KMS-11 (cell line): Measurements from ENCODE around the gene OR56A1.

Experiments used
- H2AFZ ChIP-seq: fragments of 200-600 bp; sonication (generic); 2 replicates; pipeline ENCODE4 v1.6.1; 2016; ENCODE audit warnings: antibody characterized with exemption, mixed run types, low read depth
- H3K27ac ChIP-seq: fragments of 200-600 bp; sonication (generic); 2 replicates; pipeline ENCODE4 v1.6.1; 2016; ENCODE audit warnings: mild to moderate bottlenecking, mixed run types
- H3K27me3 ChIP-seq: fragments of 200-600 bp; sonication (generic); 2 replicates; pipeline ENCODE4 v1.6.1; 2017; ENCODE audit warnings: mild to moderate bottlenecking, low read depth, mixed run types, moderate library complexity; ENCODE audit not compliant: insufficient read depth
- H3K36me3 ChIP-seq: fragments of 200-600 bp; sonication (generic); 2 replicates; pipeline ENCODE4 v1.6.1; 2017; ENCODE audit warnings: mild to moderate bottlenecking, mixed run types; ENCODE audit not compliant: insufficient read depth
- H3K4me1 ChIP-seq: fragments of 200-600 bp; sonication (generic); 2 replicates; pipeline ENCODE4 v1.6.1; 2016; ENCODE audit warnings: mild to moderate bottlenecking, low read depth, mixed run types; ENCODE audit not compliant: poor library complexity, severe bottlenecking
- H3K4me2 ChIP-seq: fragments of 200-600 bp; sonication (generic); 2 replicates; pipeline ENCODE4 v1.7.0; 2016; ENCODE audit warnings: mild to moderate bottlenecking, mixed run types
- H3K4me3 ChIP-seq: fragments of 200-600 bp; sonication (generic); IDR thresholded peaks from 2 replicates; pipeline ENCODE4 v1.6.1; 2017; ENCODE audit warnings: low read depth, low read length, mixed read lengths; ENCODE audit not compliant: insufficient read depth
- H3K79me2 ChIP-seq: fragments of 200-600 bp; sonication (generic); 2 replicates; pipeline ENCODE4 v1.6.1; 2016; ENCODE audit warnings: low read depth, mixed run types; ENCODE audit not compliant: insufficient read depth
- H3K9ac ChIP-seq: fragments of 200-600 bp; sonication (generic); 2 replicates; pipeline ENCODE4 v1.6.1; 2016; ENCODE audit warnings: mild to moderate bottlenecking, mixed run types
- H4K20me1 ChIP-seq: fragments of 200-600 bp; sonication (generic); 2 replicates; pipeline ENCODE4 v1.6.1; 2016; ENCODE audit warnings: mild to moderate bottlenecking, mixed run types; ENCODE audit not compliant: insufficient read depth
- TF ChIP-seq, protein P1 (sequence below): fragments of 200-600 bp; sonication (generic); conservative IDR thresholded peaks from 2 replicates; pipeline ENCODE4 v1.6.1; 2017; ENCODE audit warnings: low read depth, mild to moderate bottlenecking, antibody characterized with exemption, low read length, moderate library complexity, mixed read lengths

OR56A1 gene

GRCh38 chr11:6013042-6013441 is 17.5 kb downstream of the OR56A1 start:
- H4K20me1 ChIP-seq = no peaks in the 10 kb centered on the region
- no peak overlapping the region for H2AFZ ChIP-seq
- no peaks in the 10 kb centered on the region for H3K27me3 ChIP-seq
- H3K36me3 ChIP-seq = no peaks in the 10 kb centered on the region
- H3K79me2 ChIP-seq = no peaks in the 10 kb centered on the region
- TF ChIP-seq, protein P1, sequence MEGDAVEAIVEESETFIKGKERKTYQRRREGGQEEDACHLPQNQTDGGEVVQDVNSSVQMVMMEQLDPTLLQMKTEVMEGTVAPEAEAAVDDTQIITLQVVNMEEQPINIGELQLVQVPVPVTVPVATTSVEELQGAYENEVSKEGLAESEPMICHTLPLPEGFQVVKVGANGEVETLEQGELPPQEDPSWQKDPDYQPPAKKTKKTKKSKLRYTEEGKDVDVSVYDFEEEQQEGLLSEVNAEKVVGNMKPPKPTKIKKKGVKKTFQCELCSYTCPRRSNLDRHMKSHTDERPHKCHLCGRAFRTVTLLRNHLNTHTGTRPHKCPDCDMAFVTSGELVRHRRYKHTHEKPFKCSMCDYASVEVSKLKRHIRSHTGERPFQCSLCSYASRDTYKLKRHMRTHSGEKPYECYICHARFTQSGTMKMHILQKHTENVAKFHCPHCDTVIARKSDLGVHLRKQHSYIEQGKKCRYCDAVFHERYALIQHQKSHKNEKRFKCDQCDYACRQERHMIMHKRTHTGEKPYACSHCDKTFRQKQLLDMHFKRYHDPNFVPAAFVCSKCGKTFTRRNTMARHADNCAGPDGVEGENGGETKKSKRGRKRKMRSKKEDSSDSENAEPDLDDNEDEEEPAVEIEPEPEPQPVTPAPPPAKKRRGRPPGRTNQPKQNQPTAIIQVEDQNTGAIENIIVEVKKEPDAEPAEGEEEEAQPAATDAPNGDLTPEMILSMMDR = no peak
- H3K27ac ChIP-seq = no peak overlapping the region
- no peak overlapping the region for H3K4me3 ChIP-seq
- no peaks in the 10 kb centered on the region for H3K4me1 ChIP-seq
- H3K4me2 ChIP-seq = no peak overlapping the region
- no peak overlapping the region for H3K9ac ChIP-seq

DNA sequence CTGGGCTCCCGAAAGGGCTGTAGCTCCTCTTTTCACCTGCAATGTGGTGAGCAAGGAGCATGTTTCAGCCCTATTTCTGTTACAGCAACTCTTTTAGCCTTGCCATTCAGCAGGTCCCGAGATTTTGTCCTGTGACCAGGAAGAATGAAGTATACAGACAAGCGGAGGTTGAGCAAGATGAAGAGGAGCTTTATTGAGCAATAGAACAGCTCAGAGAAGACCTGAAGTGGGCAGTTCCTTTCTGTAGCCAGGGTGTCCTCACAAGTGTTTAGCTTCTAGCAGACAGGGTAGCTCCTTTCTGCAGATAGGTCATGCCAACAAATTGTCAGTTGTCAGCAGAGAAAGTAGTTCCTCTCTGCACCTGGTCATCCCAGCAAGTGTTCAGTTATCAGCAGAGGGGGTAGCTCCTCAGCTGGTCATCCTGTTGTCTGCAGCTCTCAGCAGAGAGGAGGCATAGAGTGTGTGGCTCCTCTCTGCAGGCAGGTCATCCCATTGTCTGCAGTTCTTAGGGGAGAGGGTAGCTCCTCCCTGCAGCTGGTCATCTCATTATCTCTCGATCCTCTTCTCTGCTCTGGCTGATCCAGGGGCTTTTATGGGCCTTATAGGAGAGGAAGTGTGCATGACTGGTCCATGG is 18.4 kb downstream of the OR56A1 start:
- no peaks in the 10 kb centered on the region for H4K20me1 ChIP-seq
- H3K4me2 ChIP-seq = no peak overlapping the region
- H3K4me3 ChIP-seq = no peak overlapping the region
- no peaks in the 10 kb centered on the region for H3K27me3 ChIP-seq
- H3K9ac ChIP-seq = no peak overlapping the region
- no peaks in the 10 kb centered on the region for H3K36me3 ChIP-seq
- no peaks in the 10 kb centered on the region for H3K79me2 ChIP-seq
- no peak overlapping the region for H3K27ac ChIP-seq
- TF ChIP-seq, protein P1 = no peak
- H3K4me1 ChIP-seq = no peaks in the 10 kb centered on the region
- H2AFZ ChIP-seq = no peak overlapping the region

- H2AFZ ChIP-seq = no peak within 1 kb of the TSS
- H3K27me3 ChIP-seq = no peaks in the 10 kb centered on the region
- H3K79me2 ChIP-seq = no peaks in the 10 kb centered on the region
- H3K27ac ChIP-seq = no peak within 1 kb of the TSS
- H3K36me3 ChIP-seq = no peaks in the 10 kb centered on the region
- no peak within 1 kb of the TSS for H3K4me2 ChIP-seq
- H3K9ac ChIP-seq = no peak within 1 kb of the TSS
- no peaks in the 10 kb centered on the region for H4K20me1 ChIP-seq
- H3K4me1 ChIP-seq = no peaks in the 10 kb centered on the region
- no peak within 1 kb of the TSS for H3K4me3 ChIP-seq
- TF ChIP-seq, protein P1 = no peak
Measured at GRCh38 chr11:6006846-6007245, 23.7 kb downstream of the OR56A1 start, which contains the start of gene OR56A4. OR56A4 (minus strand) TSS chr11:6006946; CDS start chr11:6002992, 3,954 bp downstream.

- no peak overlapping the region for H2AFZ ChIP-seq
- no peaks in the 10 kb centered on the region for H4K20me1 ChIP-seq
- H3K27ac ChIP-seq = no peak overlapping the region
- no peaks in the 10 kb centered on the region for H3K4me1 ChIP-seq
- no peaks in the 10 kb centered on the region for H3K79me2 ChIP-seq
- no peak overlapping the region for H3K4me3 ChIP-seq
- no peaks in the 10 kb centered on the region for H3K36me3 ChIP-seq
- TF ChIP-seq, protein P1 = no peak
- no peak overlapping the region for H3K4me2 ChIP-seq
- no peaks in the 10 kb centered on the region for H3K27me3 ChIP-seq
- no peak overlapping the region for H3K9ac ChIP-seq
Measured at GRCh38 chr11:6006395-6006794, 24.2 kb downstream of the OR56A1 start.
